ENCODE results near the gene REXO5.

GRCh38 chr16:20859699-20860098 lies 53.4 kb downstream of the REXO5 start:
- no peak for TF ChIP-seq CTCF (IDR thresholded peaks at IDR 0.05; ENCODE audit: insufficient read depth, low read depth, low read length)
- no peak for TF ChIP-seq EZH2 (IDR thresholded peaks at IDR 0.05; ENCODE audit: insufficient read depth, low read length)
